NCI-H1694 (cell line): ENCODE data around the gene ZYG11A.

Source experiments
- DNase-seq: peaks from one replicate; lab custom pipeline; 2025; lab: John Stamatoyannopoulos, UW

ZYG11A gene

GRCh38 chr1:52877554-52877953 lies 35.0 kb downstream of the ZYG11A start:
- no peak for DNase-seq

DNA sequence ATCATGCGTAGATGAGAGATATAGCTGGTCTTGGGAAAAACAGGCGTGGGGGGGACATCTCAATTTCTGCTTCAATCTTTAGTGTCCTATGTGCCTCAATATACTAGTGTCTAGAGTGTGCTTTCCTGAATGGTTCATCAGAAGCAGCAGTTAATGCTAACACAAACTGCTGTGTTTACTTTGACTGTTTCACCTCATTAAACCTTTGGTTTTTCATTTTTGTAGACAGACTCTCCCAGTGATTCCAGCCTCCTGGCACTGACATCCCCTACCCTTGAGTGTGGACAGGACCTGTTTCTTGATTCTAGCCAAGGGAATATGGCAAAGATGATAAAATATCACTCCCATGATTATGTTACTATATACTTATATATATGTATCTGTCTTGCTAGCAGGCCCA lies 37.6 kb downstream of the ZYG11A start:
- DNase-seq = no peak

DNA sequence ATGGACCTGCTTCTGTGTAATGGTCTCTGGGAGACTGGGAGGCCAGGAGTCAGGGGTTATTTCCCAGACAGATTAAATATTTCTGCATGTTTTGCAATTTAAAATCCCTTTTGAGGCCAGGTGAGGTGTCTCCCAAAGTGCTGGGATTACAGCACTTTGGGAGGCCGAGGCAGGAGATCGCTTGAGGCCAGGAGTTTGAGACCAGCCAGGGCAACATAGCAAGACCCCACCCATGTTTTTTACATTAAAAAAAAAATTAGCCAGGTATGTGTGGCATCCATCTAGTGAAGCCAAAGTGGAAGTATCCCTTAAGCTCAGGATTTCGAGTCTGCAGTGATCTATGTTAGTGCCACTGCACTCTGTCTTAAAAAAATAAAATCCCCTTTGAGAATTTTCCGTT lies 44.9 kb downstream of the ZYG11A start:
- no peak for DNase-seq

DNA sequence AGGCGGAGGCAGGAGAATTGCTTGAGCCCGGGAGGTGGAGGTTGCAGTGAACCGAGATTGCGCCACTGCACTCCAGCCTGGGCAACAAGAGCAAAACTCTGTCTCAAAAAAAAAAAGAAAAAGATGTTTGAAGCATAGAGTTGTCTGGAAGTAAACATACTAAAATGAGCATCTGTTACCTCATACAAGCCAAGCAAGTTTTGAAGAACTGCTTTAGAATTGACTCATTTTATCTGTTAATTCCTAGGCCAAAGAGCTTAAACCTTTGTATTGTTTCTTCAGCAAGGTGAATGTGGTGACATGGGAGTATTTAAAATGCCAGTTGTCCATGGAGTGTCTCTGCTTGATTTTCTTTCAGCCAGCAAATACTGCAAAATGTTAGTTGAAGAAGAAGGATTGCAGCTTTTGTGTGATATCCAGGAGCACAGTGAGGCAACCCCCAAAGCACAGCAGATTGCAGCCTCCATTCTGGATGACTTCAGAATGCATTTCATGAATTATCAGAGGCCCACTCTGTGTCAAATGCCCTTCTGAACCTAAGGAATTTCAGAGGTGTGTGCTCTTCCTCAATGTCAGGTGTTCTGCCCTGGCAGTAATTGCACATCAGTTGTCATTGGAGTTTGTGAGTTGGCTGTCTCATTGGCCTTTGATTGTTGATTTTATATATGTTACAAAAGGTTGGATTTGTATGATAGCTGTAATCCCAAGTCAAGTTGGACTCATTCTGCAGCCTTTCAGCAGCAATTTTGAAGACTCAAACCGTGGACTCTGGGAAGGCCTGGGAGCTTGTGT lies 50.1 kb downstream of the ZYG11A start:
- no peak for DNase-seq

GRCh38 chr1:52899445-52899894 lies 56.9 kb downstream of the ZYG11A start:
- no peak for DNase-seq

GRCh38 chr1:52900402-52900801 lies 57.8 kb downstream of the ZYG11A start:
- DNase-seq = no peak

- DNase-seq = no peak
Observed at GRCh38 chr1:52901384-52901783, 58.8 kb downstream of the ZYG11A start.

DNA sequence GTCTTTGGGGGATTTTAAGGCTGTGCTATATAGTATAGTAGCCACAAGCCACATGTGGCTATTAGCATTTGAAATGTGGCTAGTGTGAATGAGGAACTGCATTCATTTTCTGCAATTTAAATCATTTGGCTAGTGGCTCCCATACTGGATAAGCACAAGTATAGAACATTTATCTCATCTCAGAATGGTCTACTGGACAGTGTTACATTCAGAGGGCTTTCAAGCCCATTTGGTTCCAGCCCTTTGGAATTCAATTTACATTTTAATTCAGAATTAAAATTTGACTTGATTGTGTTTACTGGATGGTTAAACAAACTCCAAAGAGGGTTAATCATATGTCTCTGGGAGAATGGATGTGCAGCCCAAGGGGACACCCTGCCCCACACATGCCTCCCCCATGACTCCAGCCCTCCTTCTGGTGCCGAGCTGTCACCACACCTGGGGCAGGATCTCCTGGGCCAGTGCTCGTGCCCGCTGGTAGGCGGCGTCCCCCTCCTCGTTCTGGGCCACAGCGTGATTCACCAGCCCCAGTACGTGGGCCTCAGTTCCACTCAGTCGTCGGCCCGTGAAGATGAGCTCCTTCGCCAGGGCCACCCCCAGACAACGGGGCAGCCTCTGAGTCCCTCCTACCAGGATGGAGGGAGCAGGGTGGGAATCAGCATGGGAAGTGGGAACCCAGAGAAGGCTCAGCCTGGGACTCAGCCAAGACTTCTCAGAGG lies 61.8 kb downstream of the ZYG11A start:
- DNase-seq = no peak

- peak; percentile 47 for DNase-seq
Observed at GRCh38 chr1:52904927-52905698, 62.6 kb downstream of the ZYG11A start.

DNA sequence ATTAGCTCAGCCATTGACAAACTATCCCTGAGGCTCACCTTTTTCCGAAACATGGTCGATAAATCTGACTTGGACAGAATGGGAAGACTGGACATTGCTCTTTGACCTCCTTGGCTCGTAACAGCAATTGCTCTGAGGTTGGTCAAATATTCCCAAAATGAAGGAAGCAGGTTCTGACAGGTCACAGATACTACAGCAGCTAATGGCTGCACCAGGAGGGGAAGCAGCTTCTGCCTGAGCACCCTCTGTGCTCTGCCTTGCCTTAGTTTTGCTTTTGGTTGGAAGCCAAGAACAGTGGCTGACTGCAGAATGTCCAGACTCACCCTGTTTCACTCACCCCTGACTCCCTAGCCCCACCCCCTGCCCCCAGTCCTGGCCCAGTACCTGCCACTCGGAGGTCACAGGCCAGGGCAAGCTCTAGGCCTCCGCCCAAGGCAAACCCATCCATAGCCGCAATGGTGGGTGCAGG lies 63.6 kb downstream of the ZYG11A start:
- DNase-seq = no peak

- DNase-seq = no peak
Observed at GRCh38 chr1:52907068-52907811, 64.7 kb downstream of the ZYG11A start.

DNA sequence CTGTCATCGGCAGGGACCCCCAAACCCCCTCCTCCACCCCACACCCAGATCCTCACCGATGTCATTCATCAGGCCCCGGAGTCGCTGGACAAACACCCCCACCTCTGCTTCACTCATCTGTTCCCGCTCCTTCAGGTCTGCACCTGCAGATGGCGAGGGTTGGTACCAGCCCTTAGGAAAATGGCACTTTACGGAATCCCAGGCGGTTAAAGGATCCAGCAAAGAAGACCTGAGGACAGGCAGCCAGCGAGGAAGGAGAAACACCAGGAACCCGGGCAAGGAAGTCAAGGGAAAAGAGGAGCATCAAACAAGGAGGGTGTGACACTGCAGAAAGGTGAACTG lies 65.2 kb downstream of the ZYG11A start:
- DNase-seq = no peak

DNA sequence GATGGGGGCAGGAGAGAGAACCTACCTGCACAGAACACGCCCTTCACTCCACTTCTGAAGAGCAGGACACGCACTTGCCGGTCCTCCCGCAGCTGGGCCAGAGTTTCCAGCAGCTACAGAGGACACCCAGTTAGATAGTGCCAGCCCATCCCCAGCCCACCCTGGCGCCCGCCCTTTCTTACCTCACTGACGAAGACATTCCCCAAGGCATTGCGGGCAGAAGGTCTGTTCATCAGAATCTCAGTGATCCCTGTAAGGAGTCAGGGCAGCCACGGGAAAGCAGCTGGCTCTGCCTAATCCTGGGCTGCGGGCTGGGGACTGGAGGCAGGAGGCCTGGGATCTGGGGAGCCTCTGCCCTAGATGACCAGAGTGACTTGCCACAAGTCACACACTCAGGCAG lies 69.0 kb downstream of the ZYG11A start:
- DNase-seq = no peak

GRCh38 chr1:52913014-52913413 lies 70.5 kb downstream of the ZYG11A start:
- DNase-seq = no peak

DNA sequence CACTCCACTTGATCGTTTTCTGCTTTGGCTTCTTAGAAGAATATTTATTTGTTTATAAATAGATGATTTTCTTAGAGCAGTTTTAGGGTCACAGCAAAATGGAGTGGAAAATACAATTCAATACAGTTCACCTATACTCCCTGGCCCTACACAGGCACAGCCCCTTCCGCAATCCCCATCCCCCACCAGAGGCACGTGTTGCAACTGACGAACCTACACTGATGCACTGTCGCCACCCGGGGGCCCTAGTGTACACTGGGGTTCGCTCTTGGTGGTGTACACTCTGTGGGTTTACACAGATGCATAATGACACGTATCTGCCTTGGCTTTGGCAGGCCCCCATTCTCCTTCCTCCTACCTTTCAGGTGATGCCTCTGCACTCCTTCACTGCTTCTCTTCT lies 71.0 kb downstream of the ZYG11A start:
- DNase-seq = no peak

GRCh38 chr1:52914463-52914862 lies 71.9 kb downstream of the ZYG11A start:
- DNase-seq = no peak

- DNase-seq = no peak
Observed at GRCh38 chr1:52915211-52915854, 72.8 kb downstream of the ZYG11A start.

DNA sequence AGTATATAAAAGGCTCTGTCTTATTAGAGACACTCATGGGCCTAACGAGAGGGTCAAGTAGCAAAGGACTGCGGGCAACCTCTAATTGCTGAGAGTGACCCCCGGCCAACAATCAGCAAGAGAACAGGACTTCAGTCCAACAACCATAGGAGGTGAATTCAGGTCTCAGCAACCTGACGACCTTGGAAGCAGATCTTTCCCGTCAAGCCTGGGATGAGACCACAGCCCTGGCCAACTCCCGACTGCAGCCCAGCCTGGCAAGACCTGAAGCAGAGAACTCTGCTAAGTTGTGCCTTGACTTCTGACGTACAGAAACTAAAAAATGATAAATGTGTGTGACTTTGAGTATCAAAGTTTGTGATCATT lies 73.3 kb downstream of the ZYG11A start:
- no peak for DNase-seq

DNA sequence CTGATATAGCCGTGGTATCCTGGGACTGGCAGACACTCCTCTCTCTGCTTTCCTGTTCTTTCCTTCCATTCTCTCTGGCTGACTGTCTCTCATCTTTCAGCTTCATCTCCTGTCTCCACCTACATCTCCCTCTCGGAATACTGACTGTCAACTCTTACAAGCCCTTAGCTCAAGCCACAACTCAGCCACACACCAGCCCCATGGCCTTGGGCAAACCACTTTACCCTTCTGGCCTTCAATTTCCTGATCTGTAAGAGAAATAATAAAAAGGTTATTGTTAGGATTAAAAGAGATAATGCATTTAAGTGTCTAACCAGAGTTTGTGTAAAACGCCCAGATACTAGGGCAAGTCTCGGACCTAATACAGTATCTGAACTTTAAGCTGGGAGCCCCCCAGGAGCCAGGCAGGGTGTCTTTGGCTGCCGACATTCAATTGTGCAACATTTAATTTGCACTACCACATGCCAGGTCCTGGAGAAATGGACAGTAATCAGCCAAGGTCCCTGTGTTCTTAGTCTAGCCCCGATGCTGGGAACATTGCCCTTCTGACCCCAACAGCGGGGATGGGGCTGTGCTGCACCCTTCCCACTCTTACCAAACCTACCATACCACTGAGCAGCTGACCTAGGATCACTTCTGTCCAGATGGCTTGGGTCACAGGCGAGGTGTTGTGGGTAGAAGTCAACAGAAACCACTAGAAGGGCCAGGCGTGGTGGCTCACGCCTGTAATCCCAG lies 73.8 kb downstream of the ZYG11A start:
- no peak for DNase-seq

GRCh38 chr1:52917156-52917555 lies 74.6 kb downstream of the ZYG11A start:
- no peak for DNase-seq

- no peak for DNase-seq
Observed at GRCh38 chr1:52917581-52917980, 75.0 kb downstream of the ZYG11A start.
